Measurements from ENCODE around the gene RASAL1.

Gene RASAL1

DNA sequence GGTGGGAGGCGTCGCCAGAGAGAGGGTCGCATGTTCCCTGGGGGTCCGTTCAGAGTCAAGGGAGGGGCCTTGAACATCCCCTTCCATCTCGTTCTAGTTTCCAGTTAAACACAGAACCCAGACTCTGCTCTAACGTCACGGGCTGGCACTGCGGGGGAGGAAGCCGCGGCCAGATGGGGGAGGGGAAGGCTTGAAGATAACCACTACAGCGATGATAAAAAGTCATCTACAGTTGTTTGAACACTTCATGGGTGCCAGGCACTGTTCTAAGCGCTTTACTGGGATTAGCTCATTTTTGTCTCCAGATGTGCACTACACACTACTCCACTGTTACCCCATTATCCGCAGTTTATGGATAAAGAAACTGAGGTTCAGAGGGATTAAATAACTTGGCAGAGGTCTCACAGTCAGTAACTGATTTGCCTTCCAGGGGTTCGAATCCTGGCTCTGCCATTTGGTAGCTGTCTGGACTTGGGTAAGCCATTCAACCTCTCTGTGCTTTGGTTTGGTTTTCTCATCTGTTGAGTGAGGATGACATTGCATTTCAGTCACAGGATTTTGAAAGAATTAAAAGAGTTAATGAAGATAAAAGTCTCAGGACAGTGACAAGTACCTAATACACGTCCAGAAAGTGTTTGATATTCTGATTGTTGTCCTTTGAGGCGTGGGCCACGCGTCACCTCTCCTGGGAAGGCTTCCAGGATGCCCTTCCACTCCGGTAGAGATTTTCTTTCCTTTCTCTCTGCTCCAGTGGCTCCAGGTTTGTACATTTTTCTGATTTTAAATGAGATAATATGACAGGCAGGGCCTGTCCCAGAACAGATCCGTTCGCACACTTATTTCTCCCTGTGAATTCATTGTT lies 798 bp upstream of the RASAL1 start:
- in situ Hi-C loops (cut with MboI; ENCODE audit: low pct_unique_long_range_greater_than_20kb, low sequenced_read_pairs, unreplicated experiment), result no loop called here
- TF ChIP-seq, protein P1, sequence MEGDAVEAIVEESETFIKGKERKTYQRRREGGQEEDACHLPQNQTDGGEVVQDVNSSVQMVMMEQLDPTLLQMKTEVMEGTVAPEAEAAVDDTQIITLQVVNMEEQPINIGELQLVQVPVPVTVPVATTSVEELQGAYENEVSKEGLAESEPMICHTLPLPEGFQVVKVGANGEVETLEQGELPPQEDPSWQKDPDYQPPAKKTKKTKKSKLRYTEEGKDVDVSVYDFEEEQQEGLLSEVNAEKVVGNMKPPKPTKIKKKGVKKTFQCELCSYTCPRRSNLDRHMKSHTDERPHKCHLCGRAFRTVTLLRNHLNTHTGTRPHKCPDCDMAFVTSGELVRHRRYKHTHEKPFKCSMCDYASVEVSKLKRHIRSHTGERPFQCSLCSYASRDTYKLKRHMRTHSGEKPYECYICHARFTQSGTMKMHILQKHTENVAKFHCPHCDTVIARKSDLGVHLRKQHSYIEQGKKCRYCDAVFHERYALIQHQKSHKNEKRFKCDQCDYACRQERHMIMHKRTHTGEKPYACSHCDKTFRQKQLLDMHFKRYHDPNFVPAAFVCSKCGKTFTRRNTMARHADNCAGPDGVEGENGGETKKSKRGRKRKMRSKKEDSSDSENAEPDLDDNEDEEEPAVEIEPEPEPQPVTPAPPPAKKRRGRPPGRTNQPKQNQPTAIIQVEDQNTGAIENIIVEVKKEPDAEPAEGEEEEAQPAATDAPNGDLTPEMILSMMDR (IDR thresholded peaks at IDR 0.05; ENCODE audit: extremely low read depth, insufficient read depth, missing control alignments), result no peak
- no peak for DNase-seq (ENCODE audit: low spot score)

DNA sequence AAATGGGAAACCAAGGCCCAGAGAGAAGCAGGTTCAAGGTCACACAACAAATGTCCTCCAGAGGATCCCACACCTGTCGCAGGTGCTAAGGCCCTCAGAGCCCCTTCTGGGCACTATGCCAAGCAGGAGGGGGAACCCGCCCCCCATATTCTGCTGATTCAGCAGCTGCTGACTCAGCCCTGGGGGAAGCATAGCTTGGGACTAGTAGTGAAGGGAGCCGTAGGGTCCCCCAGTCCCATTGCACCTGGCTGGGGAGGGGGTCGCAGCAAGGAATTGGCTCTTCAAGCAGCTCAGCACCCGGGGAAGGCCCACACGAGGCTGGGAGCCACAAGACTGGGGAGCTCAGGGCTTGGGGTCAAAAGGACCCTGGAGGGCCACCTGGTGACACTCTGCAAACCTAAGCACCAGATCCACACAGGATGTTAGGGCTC lies 1.0 kb downstream of the RASAL1 start:
- TF ChIP-seq, protein P1 (IDR thresholded peaks at IDR 0.05; ENCODE audit: extremely low read depth, insufficient read depth, missing control alignments), result no peak
- no peak for DNase-seq (ENCODE audit: low spot score)
- in situ Hi-C loops (cut with MboI; ENCODE audit: low pct_unique_long_range_greater_than_20kb, low sequenced_read_pairs, unreplicated experiment), result no loop called here

DNA sequence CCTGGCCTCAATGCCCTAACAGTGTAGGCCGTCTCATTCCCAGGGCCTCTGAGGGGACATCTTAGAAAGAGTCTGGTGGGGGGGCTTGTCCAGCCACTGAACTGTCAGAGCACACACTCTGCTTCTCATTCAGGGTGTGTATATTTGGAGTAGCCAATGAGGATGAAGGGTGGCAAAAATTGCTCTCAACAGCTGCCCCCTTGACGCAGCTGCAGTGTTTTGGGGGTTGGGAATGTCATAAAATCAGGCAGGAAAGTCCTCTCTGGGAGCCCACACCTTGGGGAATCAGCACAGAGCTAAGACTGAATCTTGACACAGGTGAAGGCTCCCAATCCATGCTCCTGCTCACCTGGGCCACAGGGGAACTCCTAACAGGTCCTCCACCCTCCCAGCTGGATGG lies 1.5 kb downstream of the RASAL1 start:
- in situ Hi-C loops (cut with MboI; ENCODE audit: low pct_unique_long_range_greater_than_20kb, low sequenced_read_pairs, unreplicated experiment), result no loop called here
- DNase-seq (ENCODE audit: low spot score), result no peak
- TF ChIP-seq, protein P1 (IDR thresholded peaks at IDR 0.05; ENCODE audit: extremely low read depth, insufficient read depth, missing control alignments), result no peak

DNA sequence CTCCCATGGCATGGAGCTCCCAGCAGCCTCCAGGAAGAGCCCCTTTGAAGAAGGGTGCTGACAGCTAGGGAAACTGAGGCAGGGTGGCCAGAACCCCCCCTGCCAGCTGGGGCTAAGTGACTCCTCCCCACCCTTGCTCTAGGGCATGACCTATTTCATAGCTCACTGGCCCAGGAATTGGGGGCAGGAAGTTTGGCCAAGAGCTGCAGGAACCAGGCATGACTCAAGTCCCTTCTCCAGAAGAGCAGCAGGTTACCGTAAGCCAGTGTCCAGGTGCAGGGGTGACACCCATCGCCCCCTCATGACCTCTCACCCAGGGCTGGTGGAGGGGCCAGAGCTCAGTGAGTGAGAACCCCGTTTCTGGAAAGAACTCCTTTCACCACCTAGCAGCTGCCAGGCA lies 1.9 kb downstream of the RASAL1 start:
- DNase-seq (ENCODE audit: low spot score), result no peak
- TF ChIP-seq, protein P1 (IDR thresholded peaks at IDR 0.05; ENCODE audit: extremely low read depth, insufficient read depth, missing control alignments), result no peak
- in situ Hi-C loops (cut with MboI; ENCODE audit: low pct_unique_long_range_greater_than_20kb, low sequenced_read_pairs, unreplicated experiment), result no loop called here

DNA sequence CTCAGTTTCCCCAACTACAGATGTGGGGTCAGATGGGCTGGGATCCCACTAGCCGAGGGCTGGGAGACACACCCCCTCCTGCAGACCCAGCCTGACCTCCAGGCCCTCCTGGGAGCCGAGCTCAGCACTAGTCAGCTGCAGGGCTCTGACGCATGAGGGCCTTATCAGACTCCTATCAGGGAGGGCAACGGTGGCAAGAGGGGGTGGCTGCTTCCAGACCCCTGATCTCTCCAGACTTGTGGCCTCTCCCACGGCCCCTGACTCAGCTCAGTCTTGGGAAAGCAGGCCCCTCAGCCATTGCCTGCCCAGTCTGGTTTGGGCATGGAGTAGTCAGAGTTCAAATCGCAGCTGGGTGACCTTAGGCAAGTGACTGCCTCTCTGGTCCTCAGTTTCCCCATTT lies 2.5 kb downstream of the RASAL1 start:
- DNase-seq (ENCODE audit: low spot score), result no peak
- TF ChIP-seq, protein P1 (IDR thresholded peaks at IDR 0.05; ENCODE audit: extremely low read depth, insufficient read depth, missing control alignments), result no peak
- in situ Hi-C loops (cut with MboI; ENCODE audit: low pct_unique_long_range_greater_than_20kb, low sequenced_read_pairs, unreplicated experiment), result no loop called here

DNA sequence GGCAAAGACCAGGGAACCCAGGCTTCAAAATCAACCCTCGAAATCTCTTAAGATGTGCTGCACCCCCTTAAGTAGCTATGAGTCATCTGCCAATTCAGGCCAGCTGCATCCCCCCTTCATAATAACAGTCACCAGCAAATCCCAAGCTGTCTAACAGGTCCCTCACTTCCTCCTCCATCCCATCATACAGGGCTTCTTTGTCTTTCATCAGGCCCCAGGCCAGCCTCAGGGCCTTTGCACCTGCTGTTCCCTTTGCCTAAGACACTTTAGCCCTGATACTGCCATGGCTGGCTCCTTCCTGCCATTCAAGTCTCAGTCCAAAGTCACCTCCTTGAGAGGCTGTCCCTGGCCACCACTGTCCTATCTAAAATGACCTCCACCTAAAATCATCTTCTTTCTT lies 4.0 kb downstream of the RASAL1 start:
- TF ChIP-seq, protein P1 (IDR thresholded peaks at IDR 0.05; ENCODE audit: extremely low read depth, insufficient read depth, missing control alignments), result no peak
- in situ Hi-C loops (cut with MboI; ENCODE audit: low pct_unique_long_range_greater_than_20kb, low sequenced_read_pairs, unreplicated experiment), result no loop called here
- DNase-seq (ENCODE audit: low spot score), result no peak
